Measurements from ENCODE around the gene GABRP.

- TF ChIP-seq, protein P1, sequence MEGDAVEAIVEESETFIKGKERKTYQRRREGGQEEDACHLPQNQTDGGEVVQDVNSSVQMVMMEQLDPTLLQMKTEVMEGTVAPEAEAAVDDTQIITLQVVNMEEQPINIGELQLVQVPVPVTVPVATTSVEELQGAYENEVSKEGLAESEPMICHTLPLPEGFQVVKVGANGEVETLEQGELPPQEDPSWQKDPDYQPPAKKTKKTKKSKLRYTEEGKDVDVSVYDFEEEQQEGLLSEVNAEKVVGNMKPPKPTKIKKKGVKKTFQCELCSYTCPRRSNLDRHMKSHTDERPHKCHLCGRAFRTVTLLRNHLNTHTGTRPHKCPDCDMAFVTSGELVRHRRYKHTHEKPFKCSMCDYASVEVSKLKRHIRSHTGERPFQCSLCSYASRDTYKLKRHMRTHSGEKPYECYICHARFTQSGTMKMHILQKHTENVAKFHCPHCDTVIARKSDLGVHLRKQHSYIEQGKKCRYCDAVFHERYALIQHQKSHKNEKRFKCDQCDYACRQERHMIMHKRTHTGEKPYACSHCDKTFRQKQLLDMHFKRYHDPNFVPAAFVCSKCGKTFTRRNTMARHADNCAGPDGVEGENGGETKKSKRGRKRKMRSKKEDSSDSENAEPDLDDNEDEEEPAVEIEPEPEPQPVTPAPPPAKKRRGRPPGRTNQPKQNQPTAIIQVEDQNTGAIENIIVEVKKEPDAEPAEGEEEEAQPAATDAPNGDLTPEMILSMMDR (conservative IDR thresholded peaks at IDR 0.05; ENCODE audit: low read length) = no peak
- TF ChIP-seq EZH2phosphoT487 (IDR thresholded peaks at IDR 0.05; ENCODE audit: borderline replicate concordance) = no peak
Measured at GRCh38 chr5:170787216-170787615, 3.7 kb downstream of the GABRP start.

Data from Loucy (cell line).